Left renal cortex interstitium (tissue), 4 donors: ENCODE results near the gene XKRX. TPM values are rescaled to one million over a fixed set of nuclear protein-coding genes. Genes with fewer than 3 reads are reported as not detected.

ENCODE experiments used
- DNase-seq, 4 donors: peaks; one replicate each; pipeline ENCODE4 v3.0.0-alpha.2; 2013; ENCODE audit warnings: low read depth in 4 of 4, low spot score in 2 of 4, missing footprints in 1 of 4
- polyA plus RNA-seq, 4 donors: library from polyadenylated mRNA; unstranded; fragments of 120-200 nt; gene quantifications; one replicate each; pipeline ENCODE4 v1.2.1, GENCODE V29; 2013; ENCODE audit not compliant: insufficient read length in 4 of 4

XKRX gene
- polyA plus RNA-seq: under 1 TPM; 0.28 to 0.43 (median 0.32) TPM

- peak in 2 of 4 donors; percentile 8 for DNase-seq
Measured at GRCh38 chrX:100928660-100929613, at the start of gene XKRX. Gene XKRX (minus strand): TSS chrX:100928917. CDS start chrX:100928304, 613 bp downstream.

- DNase-seq: no peak
Measured at GRCh38 chrX:100976211-100976610, 47.5 kb upstream of the XKRX start.

GRCh38 chrX:100975212-100975611 lies 46.5 kb upstream of the XKRX start:
- no peak for DNase-seq

GRCh38 chrX:100973411-100973810 lies 44.7 kb upstream of the XKRX start:
- no peak for DNase-seq

- no peak for DNase-seq
Measured at GRCh38 chrX:100969936-100970335, 41.2 kb upstream of the XKRX start.

GRCh38 chrX:100969408-100969807 lies 40.7 kb upstream of the XKRX start, which contains the start of gene ARL13A:
Gene ARL13A (plus strand): TSS chrX:100969708. CDS start chrX:100973690, 3,982 bp downstream.
- DNase-seq: no peak

- DNase-seq: no peak
Measured at GRCh38 chrX:100964362-100964761, 35.6 kb upstream of the XKRX start.

GRCh38 chrX:100962811-100963210 lies 34.1 kb upstream of the XKRX start:
- no peak for DNase-seq

- no peak for DNase-seq
Measured at GRCh38 chrX:100948557-100948956, 19.8 kb upstream of the XKRX start.

GRCh38 chrX:100946299-100946927 lies 17.7 kb upstream of the XKRX start:
- DNase-seq: no peak

GRCh38 chrX:100944601-100945000 lies 15.9 kb upstream of the XKRX start:
- no peak for DNase-seq

GRCh38 chrX:100939333-100939732 lies 10.6 kb upstream of the XKRX start:
- no peak for DNase-seq

- DNase-seq: no peak
Measured at GRCh38 chrX:100935767-100936166, 7.0 kb upstream of the XKRX start.

- no peak for DNase-seq
Measured at GRCh38 chrX:100931925-100932285, 3.2 kb upstream of the XKRX start.

- no peak for DNase-seq
Measured at GRCh38 chrX:100931218-100931924, 2.7 kb upstream of the XKRX start.

GRCh38 chrX:100926453-100926852 lies 2.3 kb downstream of the XKRX start:
- DNase-seq: no peak

- no peak for DNase-seq
Measured at GRCh38 chrX:100924375-100924774, 4.3 kb downstream of the XKRX start.

GRCh38 chrX:100915562-100915961 lies 13.2 kb downstream of the XKRX start:
- DNase-seq: no peak

- no peak for DNase-seq
Measured at GRCh38 chrX:100913111-100913510, 15.6 kb downstream of the XKRX start.

- no peak for DNase-seq
Measured at GRCh38 chrX:100911731-100912130, 17.0 kb downstream of the XKRX start.

- DNase-seq: no peak
Measured at GRCh38 chrX:100905620-100906019, 23.1 kb downstream of the XKRX start.
